CD4-positive, alpha-beta T cell (primary cell): Measurements from ENCODE around the gene VPS51. TPM values are rescaled to one million over a fixed set of nuclear protein-coding genes. Genes with fewer than 3 reads are reported as not detected.
A peak's percentile ranks its signal among the peaks of the same experiment; 100 is the strongest.

Experiments
- ATAC-seq: fragments of 200-7000 bp; cut with Tn5 transposase; one replicate; pipeline ENCODE4 v1.10.0; 2022; ENCODE audit warnings: mild to moderate bottlenecking; ENCODE audit not compliant: poor library complexity
- CTCF ChIA-PET: fragments of 350-600 bp; sonication (Branson Sonifier 250); formaldehyde crosslinking; loops from one replicate; lab custom pipeline; 2021; ENCODE audit warnings: antibody characterized with exemption, inconsistent platforms; lab: Charles Lee
- POLR2A ChIA-PET: fragments of 350-600 bp; sonication (Branson Sonifier 250); formaldehyde crosslinking; loops from one replicate; lab custom pipeline; 2021; ENCODE audit warnings: antibody characterized with exemption, inconsistent platforms; lab: Charles Lee
- DNase-seq, 14 experiments: peaks; one replicate each; pipeline ENCODE4 v3.0.0-alpha.2; 2013 to 2020; ENCODE audit warnings: mixed read lengths in 2 of 14
- H3K27ac ChIP-seq, 2 donors: one replicate each; pipeline versions ENCODE4 v1.5.1 to v1.7.0; 2013; ENCODE audit warnings: low read length in 2 of 2, low read depth in 1 of 2, mild to moderate bottlenecking in 1 of 2
- H3K27me3 ChIP-seq, 2 experiments: 1 replicate in 1 of 2; 2 replicates in 1 of 2; pipeline versions ENCODE4 v1.6.1 to v1.7.0; 2013; ENCODE audit warnings: low read length in 2 of 2, control low read depth in 1 of 2, mild to moderate bottlenecking in 1 of 2, moderate library complexity in 1 of 2; ENCODE audit not compliant: insufficient read depth in 2 of 2, control insufficient read depth in 1 of 2
- H3K36me3 ChIP-seq: one replicate; pipeline ENCODE4 v1.6.1; 2013; ENCODE audit warnings: low read length, control low read depth; ENCODE audit not compliant: insufficient read depth
- H3K4me1 ChIP-seq: one replicate; pipeline ENCODE4 v1.6.1; 2013; ENCODE audit warnings: low read length, control low read depth; ENCODE audit not compliant: insufficient read depth
- H3K4me3 ChIP-seq: one replicate; pipeline ENCODE4 v1.5.1; 2013; ENCODE audit warnings: mild to moderate bottlenecking, low read length, moderate library complexity
- H3K9me3 ChIP-seq, 2 experiments: 1 replicate in 1 of 2; 2 replicates in 1 of 2; pipeline versions ENCODE4 v1.6.1 to v1.7.0; 2013; ENCODE audit warnings: low read length in 2 of 2, mild to moderate bottlenecking in 2 of 2, control low read depth in 1 of 2, moderate library complexity in 1 of 2; ENCODE audit not compliant: control insufficient read depth in 1 of 2, insufficient read depth in 1 of 2
- H3K27ac Mint-ChIP-seq: one replicate; pipeline ENCODE4 v1.8.0; 2020; ENCODE audit warnings: mixed read lengths
- H3K27me3 Mint-ChIP-seq: one replicate; pipeline ENCODE4 v1.8.0; 2021; ENCODE audit warnings: mixed read lengths
- H3K36me3 Mint-ChIP-seq: one replicate; pipeline ENCODE4 v1.8.0; 2021; ENCODE audit warnings: low read depth, mixed read lengths
- H3K4me1 Mint-ChIP-seq: one replicate; pipeline ENCODE4 v1.8.0; 2021; ENCODE audit warnings: low read depth, mixed read lengths
- H3K4me3 Mint-ChIP-seq: one replicate; pipeline ENCODE4 v1.8.0; 2020; ENCODE audit warnings: mild to moderate bottlenecking, mixed read lengths
- H3K9me3 Mint-ChIP-seq: one replicate; pipeline ENCODE4 v1.8.0; 2020; ENCODE audit warnings: mixed read lengths
- intact Hi-C, 2 experiments: fragments of 100-400 bp; cut with DNase I in 1 of 2; cut with micrococcal nuclease in 1 of 2; formaldehyde crosslinking; loops; one replicate each; pipeline versions ENCODE4 v1.15.1 to v1.9.0; 2023 to 2025; cut with DNase I, micrococcal nuclease
- total RNA-seq, 174 experiments: library from RNA in 2 of 174; stranded (reverse) in 2 of 174; gene quantifications; one replicate each; pipeline ENCODE4 v1.2.3 and lab custom pipeline; 2021 to 2026
- TF ChIP-seq, protein P1 (sequence below): fragments of 200-600 bp; IDR thresholded peaks from one replicate; pipeline ENCODE4 v1.8.0; 2022; ENCODE audit warnings: antibody characterized with exemption, mild to moderate bottlenecking

Gene VPS51
- total RNA-seq, 2 experiments from 2014 or later, result 243 to 246 TPM

GRCh38 chr11:65059523-65059922, 36.5 kb upstream of the VPS51 start:
- no peak overlapping the region for H3K4me3 Mint-ChIP-seq
- intact Hi-C loops, result no loop called here
- no peak overlapping the region for H3K4me3 ChIP-seq
- no peak for ATAC-seq
- ChIA-PET CTCF (no interaction called here), POLR2A (no interaction called here)
- no peaks in the 10 kb centered on the region for H3K36me3 ChIP-seq
- H3K27me3 ChIP-seq, result no peaks in the 10 kb centered on the region
- H3K9me3 Mint-ChIP-seq, result no peaks in the 10 kb centered on the region
- peaks cover 4% of the 10 kb centered on the region for H3K4me1 Mint-ChIP-seq
- H3K9me3 ChIP-seq, result no peaks in the 10 kb centered on the region
- no peaks in the 10 kb centered on the region for H3K27me3 Mint-ChIP-seq
- H3K4me1 ChIP-seq, result peaks cover 7% of the 10 kb centered on the region
- no peak overlapping the region for H3K27ac Mint-ChIP-seq
- H3K36me3 Mint-ChIP-seq, result no peaks in the 10 kb centered on the region
- no peak overlapping the region for H3K27ac ChIP-seq
- DNase-seq, result no peak
- TF ChIP-seq, protein P1, sequence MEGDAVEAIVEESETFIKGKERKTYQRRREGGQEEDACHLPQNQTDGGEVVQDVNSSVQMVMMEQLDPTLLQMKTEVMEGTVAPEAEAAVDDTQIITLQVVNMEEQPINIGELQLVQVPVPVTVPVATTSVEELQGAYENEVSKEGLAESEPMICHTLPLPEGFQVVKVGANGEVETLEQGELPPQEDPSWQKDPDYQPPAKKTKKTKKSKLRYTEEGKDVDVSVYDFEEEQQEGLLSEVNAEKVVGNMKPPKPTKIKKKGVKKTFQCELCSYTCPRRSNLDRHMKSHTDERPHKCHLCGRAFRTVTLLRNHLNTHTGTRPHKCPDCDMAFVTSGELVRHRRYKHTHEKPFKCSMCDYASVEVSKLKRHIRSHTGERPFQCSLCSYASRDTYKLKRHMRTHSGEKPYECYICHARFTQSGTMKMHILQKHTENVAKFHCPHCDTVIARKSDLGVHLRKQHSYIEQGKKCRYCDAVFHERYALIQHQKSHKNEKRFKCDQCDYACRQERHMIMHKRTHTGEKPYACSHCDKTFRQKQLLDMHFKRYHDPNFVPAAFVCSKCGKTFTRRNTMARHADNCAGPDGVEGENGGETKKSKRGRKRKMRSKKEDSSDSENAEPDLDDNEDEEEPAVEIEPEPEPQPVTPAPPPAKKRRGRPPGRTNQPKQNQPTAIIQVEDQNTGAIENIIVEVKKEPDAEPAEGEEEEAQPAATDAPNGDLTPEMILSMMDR, result no peak

DNA sequence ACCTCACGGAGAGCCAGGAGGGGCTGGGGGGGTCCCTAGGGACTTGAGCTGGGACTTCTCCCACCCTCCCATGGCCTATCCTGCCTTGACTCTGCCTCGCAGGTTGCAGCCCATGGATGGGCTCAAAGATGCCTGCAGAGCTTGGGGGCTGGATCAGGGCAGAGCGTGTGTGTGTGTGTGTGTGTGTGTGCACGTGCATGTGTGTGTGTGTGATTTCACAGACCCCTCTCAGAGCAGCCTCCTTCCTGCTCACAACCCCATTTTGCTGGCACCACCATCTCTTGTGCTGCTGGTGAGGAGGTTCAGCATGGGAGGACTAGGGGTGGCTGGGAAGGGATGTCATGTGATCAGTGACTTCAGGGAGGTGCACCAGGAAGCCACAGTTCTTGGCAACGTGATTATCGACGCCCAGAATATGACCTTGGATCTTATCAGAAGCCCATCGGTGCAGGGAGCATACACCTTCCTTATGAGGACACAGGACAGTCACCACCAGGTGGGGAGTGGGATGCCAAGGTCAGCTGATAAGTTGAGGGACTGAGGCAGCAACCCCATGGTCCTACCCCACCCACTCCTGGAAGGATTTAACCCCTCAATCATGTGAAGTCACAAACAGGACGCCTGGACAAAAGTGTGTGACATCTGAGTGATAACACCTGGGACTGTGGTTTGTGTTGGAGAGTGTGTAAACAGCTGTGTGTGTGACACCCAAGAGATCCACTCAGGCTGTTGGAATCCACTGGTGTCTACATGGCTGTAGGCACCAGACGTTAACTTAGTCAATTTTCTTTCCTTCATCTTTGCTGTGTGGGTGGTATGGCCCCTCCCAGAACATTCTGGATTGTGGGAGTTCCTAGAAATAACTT, 35.8 kb upstream of the VPS51 start:
- Mint-ChIP-seq H3K9me3 (no peaks in the 10 kb centered on the region), H3K4me1 (no peaks in the 10 kb centered on the region), H3K27ac (no peak overlapping the region), H3K4me3 (no peak overlapping the region), H3K27me3 (no peaks in the 10 kb centered on the region), H3K36me3 (no peaks in the 10 kb centered on the region)
- CTCF ChIA-PET, result no interaction called here
- no peak for DNase-seq
- Histone ChIP-seq H3K36me3 (no peaks in the 10 kb centered on the region), H3K27me3 (no peaks in the 10 kb centered on the region), H3K4me3 (no peak overlapping the region), H3K9me3 (no peaks in the 10 kb centered on the region), H3K4me1 (peaks cover 6% of the 10 kb centered on the region), H3K27ac (no peak overlapping the region)
- TF ChIP-seq, protein P1, result no peak
- ATAC-seq, result no peak
- POLR2A ChIA-PET, result no interaction called here
- intact Hi-C loops, result no loop called here

GRCh38 chr11:65060913-65061408, 35.1 kb upstream of the VPS51 start:
- ChIA-PET POLR2A (no interaction called here), CTCF (no interaction called here)
- intact Hi-C loops, result no loop called here
- Mint-ChIP-seq H3K4me3 (no peak overlapping the region), H3K4me1 (no peaks in the 10 kb centered on the region), H3K36me3 (no peaks in the 10 kb centered on the region), H3K27me3 (no peaks in the 10 kb centered on the region), H3K9me3 (no peaks in the 10 kb centered on the region), H3K27ac (no peak overlapping the region)
- H3K36me3 ChIP-seq, result no peaks in the 10 kb centered on the region
- TF ChIP-seq, protein P1, result no peak
- H3K4me1 ChIP-seq, result peaks cover 6% of the 10 kb centered on the region
- peak in 2 of 14 experiments; percentile 10 to 29 for DNase-seq
- no peak overlapping the region for H3K27ac ChIP-seq
- ATAC-seq, result no peak
- H3K27me3 ChIP-seq, result no peaks in the 10 kb centered on the region
- no peak overlapping the region for H3K4me3 ChIP-seq
- H3K9me3 ChIP-seq, result no peaks in the 10 kb centered on the region
